ENCODE data around the gene LPO.

The LPO gene

GRCh38 chr17:58238147-58238634 lies at the start of gene LPO:
LPO (plus strand) TSS chr17:58238584; CDS start chr17:58242980, 4,396 bp downstream.
- DNase-seq (ENCODE audit: low spot score) = no peak

DNA sequence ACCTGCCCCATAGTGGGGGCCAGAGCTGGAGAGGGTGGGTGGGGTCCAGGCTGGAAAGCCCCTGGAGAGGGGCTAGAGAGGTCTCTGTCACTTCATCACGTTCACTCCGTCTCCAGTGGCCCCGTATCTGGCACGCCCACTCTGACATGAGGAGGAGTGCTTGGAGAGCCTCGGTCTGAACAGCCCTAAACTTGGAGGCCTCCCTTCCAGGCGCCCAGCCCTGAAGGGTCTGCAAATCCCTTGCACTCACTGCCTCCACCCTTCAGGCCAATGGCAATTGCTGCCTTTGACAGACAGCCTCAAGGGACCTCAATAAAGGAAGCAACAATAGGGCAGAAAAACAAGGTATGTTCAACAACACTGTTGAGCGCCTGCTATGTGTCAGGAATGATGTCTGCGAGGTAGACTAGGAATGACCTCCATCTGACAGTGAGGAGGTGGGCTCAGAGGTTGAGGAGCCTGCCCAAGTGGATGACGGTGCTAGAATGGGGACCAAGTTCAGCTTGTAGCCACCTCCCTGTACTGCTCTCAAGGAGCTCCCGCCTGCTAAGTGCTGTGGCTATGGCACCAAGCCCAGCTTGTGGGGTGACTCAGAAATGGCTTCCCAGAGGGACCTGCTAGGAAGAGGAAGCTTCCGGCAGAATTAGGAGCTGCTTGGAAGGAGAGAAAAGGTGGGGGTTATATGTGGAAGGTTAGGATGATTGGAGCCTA lies 48.8 kb upstream of the LPO start:
- no peak for DNase-seq (ENCODE audit: low spot score)

GRCh38 chr17:58191241-58191896 lies 47.0 kb upstream of the LPO start:
- DNase-seq (ENCODE audit: low spot score) = no peak

DNA sequence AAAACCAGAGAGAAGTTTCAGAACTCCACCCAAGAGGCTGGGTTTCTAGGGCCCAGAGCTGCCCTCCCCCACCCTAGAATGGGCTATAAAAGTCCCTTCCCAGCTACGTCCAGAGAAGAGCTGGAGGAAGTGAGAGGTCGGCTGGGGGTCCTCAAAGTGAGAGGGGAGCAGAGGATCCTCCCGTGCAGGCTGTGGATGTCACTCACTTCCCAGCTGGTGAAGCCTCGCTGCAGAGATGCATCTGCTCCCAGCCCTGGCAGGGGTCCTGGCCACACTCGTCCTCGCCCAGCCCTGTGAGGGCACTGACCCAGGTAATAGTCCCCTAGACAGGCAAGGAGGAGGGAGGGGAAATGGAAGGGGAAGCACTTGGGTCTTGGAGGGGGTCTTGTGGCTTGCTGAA lies 45.8 kb upstream of the LPO start, which contains the start of gene EPX:
TSS of gene EPX (plus strand) at position 115 of the 400 bp plus-strand sequence. CDS start at position 236, 121 bp downstream.
- no peak for DNase-seq (ENCODE audit: low spot score)

DNA sequence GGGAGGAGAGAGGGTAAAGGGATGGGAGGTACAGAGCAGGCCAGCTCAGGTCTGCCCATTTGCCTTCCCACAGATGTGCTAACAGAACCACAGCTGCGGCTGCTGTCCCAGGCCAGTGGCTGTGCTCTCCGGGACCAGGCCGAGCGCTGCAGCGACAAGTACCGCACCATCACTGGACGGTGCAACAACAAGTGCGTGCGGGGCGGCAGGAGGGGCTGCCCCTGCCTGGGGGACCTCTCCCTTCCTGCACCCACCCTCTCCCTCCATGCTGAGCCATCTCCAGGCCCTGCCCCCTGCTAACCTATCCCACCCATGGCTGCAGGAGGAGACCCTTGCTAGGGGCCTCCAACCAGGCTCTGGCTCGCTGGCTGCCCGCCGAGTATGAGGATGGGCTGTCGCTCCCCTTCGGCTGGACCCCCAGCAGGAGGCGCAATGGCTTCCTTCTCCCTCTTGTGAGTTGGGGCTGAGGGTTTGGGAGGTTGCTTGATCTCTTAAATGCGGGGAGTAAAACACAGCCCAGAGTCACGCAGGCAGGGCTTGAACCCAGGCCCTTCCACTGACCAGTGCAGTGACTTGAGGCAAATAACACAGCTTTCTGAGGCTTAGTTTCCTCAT lies 44.6 kb upstream of the LPO start:
- DNase-seq (ENCODE audit: low spot score) = no peak

DNA sequence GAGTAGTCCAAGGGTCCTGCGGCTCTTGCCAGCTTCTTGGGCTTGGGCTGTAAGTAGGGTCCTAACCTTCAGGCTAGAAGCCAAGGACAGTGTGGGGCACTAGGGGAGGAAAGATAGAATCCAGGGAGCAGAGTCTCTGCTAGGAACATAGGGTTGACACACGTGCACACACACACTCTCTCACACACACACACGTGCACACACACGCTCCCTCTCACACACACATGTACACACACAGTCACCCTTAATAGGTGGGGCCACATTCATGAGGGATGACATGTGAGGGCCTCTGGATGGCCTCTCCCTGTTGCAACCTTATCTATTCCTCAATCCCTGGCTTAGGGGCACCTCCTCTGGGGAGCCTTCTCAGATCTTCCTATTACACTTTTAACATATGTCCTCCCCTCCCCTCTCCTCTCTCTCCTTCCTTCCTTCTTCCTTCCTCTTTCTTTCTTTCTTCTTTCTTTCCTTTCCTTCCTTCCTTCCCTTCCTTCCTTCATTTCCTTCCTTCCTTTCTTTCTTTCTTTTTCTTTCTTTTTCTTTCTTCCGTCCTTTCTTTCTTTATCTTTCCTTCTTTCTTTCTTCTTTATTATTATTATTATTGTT lies 42.8 kb upstream of the LPO start:
- DNase-seq (ENCODE audit: low spot score) = no peak

GRCh38 chr17:58196610-58197009 lies 41.8 kb upstream of the LPO start:
- no peak for DNase-seq (ENCODE audit: low spot score)

DNA sequence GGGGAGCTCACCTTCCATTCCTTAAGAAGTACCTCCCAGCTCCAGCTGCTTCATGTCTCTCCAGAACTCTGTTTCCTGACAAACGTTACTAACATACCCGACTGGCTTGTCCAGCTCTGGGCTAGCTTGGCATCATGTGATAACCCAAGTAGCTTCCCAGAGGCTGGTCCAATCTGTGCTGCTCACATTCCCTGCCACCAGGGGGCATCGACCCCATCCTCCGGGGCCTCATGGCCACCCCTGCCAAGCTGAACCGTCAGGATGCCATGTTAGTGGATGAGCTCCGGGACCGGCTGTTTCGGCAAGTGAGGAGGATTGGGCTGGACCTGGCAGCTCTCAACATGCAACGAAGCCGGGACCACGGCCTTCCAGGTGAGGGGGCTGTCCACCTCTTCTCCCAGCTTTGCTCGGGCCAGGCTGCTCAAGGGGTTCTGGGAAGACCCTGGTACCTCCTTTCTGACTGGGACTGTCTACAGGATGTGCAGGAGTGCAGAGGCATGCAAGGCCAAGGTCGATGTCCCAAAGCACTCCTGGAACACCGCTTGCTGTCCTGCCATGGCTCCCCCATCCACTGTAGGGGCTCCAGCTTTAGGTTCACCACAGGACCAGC lies 38.3 kb upstream of the LPO start:
- DNase-seq (ENCODE audit: low spot score) = peak; percentile 68

DNA sequence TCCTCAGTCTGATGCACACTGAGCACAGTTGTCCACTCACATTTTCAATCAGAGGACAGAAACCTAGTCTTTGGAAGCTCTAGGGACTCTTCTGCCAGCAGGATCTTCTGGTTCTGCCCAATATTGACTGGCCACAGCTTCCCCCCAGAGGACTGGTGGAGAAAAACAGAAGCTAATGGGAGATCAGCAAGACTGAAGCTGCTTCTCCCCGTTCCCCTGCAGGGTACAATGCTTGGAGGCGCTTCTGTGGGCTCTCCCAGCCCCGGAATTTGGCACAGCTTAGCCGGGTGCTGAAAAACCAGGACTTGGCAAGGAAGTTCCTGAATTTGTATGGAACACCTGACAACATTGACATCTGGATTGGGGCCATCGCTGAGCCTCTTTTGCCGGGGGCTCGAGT lies 35.5 kb upstream of the LPO start:
- no peak for DNase-seq (ENCODE audit: low spot score)

DNA sequence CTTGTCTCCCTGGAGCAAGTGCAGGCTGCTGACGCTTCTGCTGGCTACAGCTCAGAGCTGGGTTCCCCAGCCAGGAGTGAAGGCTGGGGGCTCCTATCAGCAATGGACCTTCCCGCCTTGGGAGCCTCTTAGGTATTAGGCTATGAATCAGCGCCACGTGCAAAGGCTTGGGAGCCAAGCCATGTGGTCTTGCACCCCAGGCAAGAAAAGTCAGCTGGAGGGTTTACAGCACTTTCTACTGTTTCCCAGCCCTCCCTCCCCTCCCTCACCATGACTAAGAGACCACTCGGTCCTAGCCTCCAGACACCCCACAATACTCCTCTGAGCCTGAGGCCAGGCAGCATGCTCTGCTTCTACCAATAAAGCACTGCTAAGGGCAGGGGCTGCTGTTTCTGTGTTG lies 33.6 kb upstream of the LPO start:
- DNase-seq (ENCODE audit: low spot score) = no peak

GRCh38 chr17:58205936-58206335 lies 32.4 kb upstream of the LPO start:
- no peak for DNase-seq (ENCODE audit: low spot score)

DNA sequence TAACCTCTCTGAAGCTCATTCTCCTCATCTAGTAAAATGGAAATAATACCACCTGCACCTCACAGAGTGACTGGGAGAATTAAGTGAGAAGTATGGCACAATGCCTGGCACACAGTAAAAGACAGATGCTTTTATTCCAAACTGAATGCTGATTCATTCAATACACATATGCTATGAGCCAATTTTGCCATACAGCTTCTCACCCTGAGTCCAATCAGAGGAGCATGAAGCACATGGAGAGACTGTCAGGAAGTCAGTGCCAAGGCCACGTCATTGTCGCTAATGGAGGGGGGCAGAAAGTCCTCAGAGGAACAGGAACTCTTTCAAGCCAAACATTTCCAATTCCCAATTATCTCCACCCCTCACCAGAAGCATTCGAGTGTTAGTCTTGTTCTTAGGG lies 30.9 kb upstream of the LPO start:
- no peak for DNase-seq (ENCODE audit: low spot score)

GRCh38 chr17:58208344-58208743 lies 30.0 kb upstream of the LPO start:
- no peak for DNase-seq (ENCODE audit: low spot score)

DNA sequence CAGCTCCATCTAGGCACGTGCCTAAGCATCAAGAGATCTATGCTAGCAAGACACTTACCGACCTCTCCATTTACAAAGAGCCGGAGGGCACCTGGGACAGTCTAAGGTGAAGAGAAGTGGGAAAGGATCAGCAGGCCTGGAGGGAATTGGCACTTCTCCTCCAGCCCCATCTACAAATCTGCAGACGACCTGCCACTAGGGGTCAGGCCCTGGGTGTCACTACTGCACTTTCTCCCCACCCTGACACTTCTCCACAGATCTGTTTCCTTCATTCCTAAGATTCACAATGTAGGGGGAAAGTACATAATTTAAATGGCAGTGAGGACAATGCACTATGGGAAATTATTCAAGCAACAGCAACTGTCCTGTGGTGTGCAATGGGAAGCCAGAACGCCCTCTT lies 27.5 kb upstream of the LPO start:
- DNase-seq (ENCODE audit: low spot score) = no peak

DNA sequence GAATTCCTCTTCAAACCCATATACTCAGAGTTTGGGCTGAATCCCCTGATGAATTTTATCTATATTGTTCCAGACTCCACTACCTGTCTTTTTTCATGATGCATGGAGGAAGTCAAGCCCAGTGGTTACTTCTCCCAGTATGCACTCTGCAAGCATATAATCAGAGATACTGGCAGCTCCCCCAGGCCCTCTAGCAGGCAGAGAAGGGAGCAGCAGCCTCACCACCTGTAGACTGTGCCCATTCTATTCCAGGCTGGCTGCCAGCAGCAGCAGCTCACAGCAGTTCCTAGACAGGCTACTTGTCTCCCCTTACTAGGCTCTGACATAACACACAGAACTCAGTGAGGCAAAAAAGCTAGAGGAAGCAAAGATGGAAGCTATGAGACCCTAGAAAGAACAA lies 22.7 kb upstream of the LPO start:
- DNase-seq (ENCODE audit: low spot score) = peak; percentile 40

GRCh38 chr17:58217766-58218165 lies 20.6 kb upstream of the LPO start:
- no peak for DNase-seq (ENCODE audit: low spot score)

- peak; percentile 91 for DNase-seq (ENCODE audit: low spot score)
Observed at GRCh38 chr17:58219007-58219788, 19.2 kb upstream of the LPO start, which contains the start of gene MKS1. MKS1 (minus strand) TSS chr17:58219255; CDS start chr17:58219230, 25 bp downstream.

DNA sequence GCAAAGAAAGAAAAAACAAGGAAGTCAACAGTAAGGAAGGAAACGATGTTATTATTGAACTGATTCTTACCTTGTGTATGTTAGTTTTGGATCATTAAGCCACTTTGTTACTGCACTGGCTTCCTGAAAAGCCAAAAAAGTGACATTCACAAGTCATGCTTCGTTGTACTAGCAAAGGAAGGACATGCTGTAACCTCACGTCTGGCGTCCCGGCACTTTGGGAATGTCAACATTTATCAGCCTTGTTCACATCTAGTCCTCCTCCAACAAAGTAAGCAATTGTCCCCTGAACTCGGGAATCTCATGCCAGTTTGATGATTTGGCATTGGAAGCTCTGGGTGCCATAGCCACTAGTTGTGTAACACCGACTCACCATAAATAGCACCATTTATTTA lies 18.6 kb upstream of the LPO start:
- no peak for DNase-seq (ENCODE audit: low spot score)

DNA sequence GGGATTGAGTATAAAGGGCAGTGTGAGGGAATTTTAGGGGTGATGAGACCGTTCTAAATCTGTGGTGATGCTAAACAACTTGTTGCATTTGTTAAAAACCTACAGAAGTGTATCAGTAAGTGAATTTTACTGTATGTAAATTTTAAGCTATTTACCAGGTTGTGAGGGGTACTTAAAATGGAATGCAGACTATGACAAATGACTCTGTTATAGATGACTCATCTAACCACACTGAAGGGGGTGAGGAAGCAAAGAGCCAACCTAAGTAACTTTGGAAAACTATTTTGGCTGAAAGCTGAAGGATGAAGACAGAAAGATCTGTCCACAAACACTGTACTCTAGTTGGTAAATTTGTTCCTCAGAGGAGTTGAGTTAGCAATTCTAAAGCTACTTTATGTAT lies 14.1 kb upstream of the LPO start:
- DNase-seq (ENCODE audit: low spot score) = no peak

GRCh38 chr17:58227733-58228132 lies 10.7 kb upstream of the LPO start:
- no peak for DNase-seq (ENCODE audit: low spot score)

GRCh38 chr17:58228679-58229078 lies 9.7 kb upstream of the LPO start:
- no peak for DNase-seq (ENCODE audit: low spot score)
